GM18508 (cell line): ENCODE measurements around the gene KIAA0319L.

Experiments used
- ATAC-seq: cut with Tn5 transposase; IDR thresholded peaks from one replicate; pipeline ENCODE4 v1.9.1; 2021; ENCODE audit warnings: moderate number of reproducible peaks; ENCODE audit not compliant: insufficient read depth, unreplicated experiment

Gene KIAA0319L

DNA sequence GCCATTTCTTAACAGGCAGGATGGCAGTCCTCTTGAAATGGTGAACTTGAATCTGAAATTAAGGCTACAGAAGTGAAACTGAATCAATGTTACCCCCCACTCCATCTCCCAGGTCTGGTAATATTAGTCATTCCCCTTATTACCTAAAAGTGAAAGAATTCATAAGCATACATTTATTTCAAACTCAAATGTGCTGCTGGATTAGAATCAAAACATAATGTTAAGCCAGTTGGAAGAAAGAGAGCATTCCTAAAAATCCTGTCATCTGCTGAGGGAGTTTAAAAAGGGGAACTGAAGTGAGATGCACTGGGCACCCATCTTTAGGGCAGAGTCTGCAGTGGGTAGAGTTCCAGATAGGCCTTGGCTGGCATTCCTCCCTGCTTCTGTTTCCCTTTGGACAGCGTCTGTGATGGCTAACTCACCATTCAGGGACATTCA, 17.4 kb downstream of the KIAA0319L start:
- no peak for ATAC-seq

DNA sequence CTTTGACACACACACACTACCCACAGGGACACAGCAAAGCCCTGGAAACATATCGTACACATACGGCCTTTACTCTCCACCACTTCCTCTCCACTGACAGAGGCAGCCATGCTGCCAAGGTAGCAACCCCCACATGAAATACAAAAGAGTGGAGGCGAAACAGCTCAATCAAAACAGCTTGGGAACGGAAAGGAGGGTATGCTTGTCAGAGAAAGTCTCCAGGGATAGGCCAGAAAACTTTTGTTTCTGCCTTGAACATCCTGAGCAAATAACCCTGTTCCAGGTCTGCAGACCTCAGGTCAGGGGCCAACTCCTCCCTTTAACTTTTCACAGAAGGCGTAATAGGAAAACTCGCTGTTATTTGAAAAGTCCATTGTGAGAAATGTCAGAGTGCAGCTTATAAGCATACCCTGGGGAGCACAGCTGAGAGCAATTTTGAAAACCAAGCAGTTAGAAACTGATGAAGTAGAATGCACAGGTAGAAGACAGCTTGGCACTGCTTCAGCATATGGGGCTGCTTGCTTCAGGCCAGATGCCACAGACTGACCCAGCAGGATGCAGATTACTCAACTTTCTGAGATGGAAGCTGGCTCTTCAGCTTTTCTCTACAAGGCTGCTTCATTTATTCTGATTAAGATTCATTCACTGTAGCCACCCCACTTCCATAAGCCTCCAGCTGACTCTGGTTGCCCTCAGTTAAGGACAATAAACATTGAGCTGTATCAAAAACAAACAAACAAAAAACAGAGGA, 18.0 kb downstream of the KIAA0319L start:
- ATAC-seq, result no peak

DNA sequence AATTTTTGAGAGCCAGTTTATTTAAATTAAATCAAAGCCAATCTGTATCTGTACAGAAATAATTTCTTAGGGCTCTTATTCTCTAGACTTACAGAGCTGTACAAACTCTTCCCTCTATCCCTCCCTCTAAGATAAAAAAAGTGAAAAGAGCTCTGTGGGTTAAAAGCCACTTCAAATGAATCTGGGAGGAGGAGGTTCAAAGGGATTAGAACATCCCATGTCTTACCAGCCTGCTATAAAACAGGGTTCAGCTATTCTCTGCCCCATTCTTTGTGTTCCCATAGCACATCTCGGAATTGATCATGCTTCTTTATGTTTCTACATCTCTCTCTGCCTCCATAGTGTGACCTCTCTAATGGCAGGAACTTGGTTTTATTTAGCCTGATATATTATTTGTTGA, 19.4 kb downstream of the KIAA0319L start:
- no peak for ATAC-seq

DNA sequence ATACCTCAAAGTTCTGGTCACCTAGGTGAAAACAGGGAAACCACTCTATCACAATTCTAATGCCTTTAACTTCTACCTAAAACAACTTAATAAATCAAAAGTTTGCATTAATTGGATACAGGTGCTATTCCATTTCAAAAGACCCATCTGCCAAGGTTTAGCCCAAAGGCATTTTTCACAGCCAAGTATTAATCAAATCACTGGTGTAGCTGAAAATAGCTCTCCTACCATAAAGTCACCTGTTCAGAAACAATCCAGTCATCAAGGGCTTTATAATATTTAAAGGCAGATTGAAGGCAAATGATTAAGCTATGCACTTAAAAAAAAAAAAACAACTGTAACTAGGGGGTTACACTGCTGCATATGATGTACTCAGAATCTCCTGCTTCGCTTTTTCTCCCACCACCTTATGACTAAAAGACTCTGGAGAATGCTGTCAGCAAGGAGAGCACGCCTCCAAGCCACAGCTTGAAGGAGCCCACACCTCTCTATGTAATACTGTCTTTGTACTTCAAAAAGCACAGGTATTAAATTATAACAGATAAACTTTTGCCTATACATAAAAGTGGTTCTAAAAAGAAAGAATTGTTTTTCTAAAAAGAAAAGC, 20.5 kb downstream of the KIAA0319L start:
- no peak for ATAC-seq

DNA sequence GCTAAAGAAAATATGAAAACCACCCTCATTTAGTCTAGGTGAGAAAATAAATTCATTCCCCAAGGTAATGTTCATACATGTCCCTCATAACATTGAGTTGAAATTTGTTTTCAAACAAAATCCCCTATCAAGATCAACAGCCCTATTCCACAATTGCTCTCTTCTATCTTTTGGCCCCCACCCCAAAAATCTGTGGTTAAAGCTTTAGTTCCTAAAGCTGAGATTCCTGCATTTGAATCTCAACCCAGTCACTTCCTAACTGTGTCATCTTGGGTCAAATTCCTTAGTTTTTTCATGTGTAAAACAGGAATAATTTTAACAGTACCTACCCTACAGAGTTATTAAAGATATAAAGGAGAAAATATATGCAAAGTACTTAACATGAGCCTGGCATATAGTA, 22.0 kb downstream of the KIAA0319L start:
- ATAC-seq, result no peak

DNA sequence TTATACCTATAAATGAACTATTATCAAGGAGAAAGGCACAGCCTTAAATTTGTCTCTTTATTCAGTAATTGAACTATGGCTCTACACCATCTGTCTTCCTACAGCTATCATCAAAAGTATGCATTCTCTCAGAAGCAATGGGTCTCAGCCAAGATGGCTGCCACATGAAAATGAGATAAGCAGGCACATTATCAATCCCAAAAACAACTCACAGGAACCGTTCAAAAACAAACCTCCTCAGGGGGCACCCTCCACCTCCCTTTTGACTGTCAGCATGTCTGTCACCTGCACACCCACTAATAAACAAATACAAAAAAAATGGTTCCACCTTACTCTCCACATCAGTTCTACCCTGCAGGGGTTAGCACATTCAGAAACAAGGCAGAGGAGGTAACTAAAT, 23.6 kb downstream of the KIAA0319L start:
- ATAC-seq, result no peak

DNA sequence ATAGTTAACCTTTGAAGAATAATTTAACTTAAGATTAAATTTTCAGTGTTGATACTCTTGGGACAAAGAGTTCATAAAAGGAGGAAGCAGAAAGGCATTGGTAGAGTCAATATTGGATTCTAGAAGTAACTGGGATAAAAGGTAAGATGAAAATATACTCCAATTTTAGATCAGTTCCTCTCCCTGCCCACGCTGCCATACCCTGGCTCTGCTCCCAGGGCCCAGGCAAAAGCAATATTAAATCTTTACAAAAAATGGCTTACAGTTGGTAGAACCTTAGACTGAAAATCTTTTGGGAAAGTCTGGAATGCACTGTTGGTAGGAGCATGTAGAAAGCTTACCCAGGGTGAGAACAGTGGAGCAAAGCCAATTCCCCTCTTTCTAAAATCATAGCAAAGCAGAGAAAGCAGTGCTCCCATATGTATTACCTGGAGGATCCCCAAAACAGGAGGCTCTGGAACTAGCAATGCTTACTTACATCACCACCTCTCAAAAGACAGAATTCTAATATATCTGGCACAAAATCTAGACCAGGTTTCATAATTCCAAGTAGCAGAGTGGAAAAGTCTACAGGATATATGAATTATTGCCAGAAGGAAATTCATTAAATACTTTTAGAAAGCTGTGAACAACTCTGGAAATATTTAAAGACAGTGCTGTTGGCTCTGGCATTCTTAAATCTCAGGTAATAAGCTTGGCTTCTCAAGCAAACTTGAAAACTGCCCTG, 24.5 kb downstream of the KIAA0319L start:
- ATAC-seq, result no peak

DNA sequence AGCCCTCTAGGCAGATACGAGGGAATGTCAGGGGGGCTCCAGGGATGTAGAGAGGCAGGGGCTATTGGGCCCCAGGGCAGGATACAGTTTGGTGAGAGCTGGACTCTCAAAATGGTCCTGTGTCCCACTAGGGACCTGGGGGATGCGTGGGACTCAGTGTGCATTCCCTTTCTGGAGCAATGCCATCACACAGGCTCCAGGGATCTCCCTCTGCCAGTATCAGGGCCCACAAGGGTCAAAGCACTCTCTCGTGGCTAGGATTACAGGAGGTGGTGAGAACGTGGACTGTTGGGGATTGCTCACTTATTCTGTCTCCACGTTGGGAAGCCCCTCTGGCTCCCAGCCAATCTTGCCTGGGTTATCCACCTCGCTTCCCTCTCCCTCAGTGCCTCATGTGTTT, 25.8 kb downstream of the KIAA0319L start:
- ATAC-seq, result no peak

DNA sequence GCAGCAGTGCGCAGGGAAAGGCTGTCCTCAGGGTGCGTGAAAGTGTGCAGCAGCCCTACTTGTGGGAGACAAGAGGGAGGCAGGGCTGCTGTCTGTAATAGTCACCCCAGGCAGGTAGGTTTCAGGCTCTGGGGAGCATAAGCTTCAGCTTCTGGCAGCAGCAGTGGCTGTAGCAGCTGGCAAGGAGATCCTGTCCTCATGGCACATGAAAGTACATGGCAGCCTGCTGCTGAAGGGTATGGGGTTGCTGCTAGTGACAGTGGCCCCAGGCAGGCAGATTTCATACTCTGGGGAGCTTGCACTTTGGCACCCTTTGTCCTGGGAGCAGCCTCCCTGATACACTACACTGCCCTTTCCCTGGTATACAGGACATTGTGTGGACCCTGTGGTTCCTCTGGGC, 26.3 kb downstream of the KIAA0319L start:
- ATAC-seq, result no peak

DNA sequence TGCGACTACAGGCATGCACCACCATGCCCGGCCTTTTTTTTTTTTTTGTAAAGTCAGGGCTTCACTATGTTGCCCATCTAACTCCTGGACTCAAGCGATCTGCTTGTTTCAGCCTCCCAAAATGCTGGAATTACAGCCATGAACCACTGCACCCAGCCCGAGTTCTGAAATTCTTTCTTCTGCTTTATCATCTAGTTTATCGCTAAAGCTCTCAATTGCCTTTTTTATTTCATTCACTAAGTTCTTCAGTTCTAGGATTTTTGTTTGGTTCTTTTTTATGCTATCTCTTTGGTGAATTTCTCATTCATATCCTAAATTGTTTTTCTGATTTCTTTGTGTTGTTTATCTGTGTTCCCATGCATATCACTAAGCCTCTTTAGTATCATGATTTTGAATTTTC, 27.0 kb downstream of the KIAA0319L start:
- no peak for ATAC-seq

DNA sequence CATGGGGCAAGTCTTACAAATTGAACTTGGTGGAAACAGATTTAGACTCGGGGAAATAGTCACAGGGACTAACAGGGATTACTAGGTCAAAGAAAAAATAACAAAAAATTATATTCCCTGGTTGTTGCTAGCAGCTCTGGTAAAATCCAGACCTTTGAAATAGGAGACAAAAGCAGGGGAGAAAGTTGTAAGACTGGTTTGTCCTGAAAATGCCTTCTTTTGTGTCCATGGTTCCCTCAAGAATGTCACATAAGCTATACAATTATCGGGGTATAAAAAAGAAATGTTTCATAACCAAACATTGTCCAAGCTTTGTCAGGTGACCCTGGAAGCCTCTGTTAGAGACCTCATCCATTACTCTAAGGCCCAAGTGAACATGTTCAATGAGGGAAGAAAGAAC, 33.1 kb downstream of the KIAA0319L start:
- no peak for ATAC-seq

DNA sequence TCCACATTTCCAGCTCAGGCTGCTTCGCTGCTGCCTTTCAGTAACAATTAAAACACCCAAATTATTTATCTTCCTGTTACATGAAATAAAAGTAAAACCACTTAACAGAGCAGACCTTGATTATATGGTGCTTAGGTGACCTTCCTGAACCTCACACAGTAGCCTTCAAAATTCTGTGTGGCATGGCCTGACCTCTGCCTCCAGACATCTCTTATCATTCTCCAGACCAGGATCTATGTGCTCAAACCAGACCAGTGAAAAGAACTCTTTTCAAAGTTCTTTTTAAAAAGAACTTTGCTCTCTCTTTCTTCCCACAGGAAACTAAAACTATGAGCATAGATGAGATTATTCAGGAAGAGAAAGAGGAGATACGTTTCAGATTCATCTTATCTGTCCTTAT, 37.8 kb downstream of the KIAA0319L start:
- ATAC-seq, result no peak

DNA sequence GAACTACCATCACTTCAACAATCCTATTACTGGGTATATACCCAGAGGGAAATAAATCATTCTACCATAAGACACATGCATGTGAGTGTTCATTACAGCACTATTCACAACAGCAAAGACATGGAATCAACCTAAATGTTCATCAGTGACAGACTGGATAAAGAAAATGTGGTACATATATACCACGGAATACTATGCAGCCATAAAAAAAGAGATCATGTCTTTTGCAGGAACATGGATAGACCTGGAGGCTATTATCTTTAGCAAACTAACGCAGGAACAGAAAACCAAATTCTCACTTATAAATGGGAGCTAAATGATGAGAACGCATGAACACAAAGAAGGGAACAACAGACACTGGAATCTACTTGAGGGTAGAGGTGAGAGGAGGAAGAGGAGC, 39.0 kb downstream of the KIAA0319L start:
- ATAC-seq, result no peak

DNA sequence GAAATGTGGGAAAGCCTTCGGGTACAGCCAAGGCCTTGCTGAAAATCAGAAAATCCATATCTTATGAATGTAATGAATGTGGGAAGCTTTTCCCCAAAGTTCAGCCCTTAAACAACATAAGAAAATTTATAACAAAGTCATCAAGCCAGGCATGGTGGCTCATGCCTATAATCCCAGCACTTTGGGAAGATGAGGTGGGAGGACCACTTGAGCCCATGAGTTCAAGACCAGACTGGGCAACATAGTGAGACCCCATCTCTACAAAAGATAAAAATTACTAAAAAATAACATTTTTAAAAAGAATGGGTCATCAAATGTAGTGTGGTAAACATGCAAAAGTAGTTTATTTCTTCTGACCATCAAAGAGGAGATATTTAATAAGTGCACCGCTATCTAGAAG, 45.9 kb downstream of the KIAA0319L start:
- ATAC-seq, result no peak

DNA sequence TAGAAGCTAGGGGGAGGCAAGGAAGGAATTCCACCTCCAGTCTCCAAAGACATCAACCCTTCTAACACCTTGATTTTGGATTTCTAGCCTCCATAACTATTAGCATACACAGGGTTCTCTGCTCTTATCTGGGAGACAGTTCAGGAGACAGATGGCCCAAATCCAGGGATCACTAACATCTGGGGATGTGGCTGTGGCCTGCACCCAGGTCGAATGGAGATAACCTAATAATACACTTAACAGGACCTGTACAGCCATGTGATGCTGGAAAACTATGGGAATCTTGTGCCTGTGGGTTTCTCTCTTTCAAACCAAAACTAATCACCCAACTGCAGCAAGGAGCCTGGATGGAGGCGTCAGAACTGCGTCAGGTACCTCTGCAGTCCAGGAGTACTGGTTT, 47.6 kb downstream of the KIAA0319L start:
- no peak for ATAC-seq

DNA sequence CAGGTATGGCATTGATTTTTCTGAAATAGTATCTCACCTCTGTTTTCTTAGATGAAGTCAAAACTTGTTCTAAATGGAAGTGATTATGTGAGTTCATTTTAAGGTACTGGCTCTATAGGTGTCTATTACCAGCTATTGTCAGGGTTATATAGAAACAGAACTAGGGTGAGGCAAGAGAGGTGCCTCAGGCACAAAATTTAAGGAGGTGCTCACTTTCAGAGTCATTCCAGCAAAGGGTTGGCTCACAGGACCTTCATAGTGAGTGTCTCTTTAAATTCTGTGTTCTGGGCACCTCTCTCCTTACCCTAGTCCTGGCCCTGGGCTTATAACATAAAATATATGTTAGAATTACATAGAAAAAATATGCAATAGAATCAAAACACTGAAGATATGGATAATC, 49.3 kb downstream of the KIAA0319L start:
- ATAC-seq, result no peak

DNA sequence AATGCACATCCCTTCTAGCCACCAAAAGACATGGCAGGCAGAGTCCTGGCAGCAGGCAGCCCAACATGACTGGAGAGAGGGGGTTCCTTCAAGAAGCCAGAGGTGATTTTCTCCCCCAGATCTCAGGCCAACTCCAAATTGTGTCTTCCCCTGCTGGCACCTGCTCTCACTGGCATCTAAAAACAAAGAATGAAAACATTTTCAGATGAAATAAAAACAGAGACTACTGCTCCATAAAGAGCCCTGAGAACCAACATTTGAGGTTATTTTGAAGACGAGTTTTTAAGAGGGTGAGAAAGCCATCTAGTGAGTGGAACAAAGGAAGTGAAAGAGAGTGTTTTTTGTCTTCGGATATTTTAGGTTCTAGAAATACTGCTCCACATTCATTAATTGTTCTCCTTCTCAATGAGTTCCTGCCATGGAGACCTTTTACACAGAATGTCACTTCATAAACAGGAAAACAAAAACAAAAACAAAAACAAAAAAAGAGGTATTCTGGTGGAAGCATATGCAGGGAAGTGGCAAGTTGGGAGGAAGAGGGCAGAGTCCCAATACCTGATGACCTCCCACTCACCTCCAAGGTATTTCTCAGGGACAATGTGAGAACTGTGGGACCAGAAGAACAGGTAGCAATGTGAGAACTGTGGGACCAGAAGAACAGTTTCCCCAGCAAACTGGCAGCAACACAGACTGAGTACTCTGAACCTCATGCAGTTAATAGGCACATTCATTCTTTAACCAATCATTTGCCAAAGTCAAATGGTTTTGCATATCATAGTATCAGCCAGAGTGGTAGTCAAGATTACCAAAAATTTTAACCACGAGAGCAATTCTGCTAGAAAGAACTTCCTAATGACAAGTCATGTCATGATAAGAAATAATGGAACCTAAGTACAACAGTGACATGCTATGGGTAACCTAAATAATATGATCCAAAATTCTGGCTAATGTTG, 50.0 kb downstream of the KIAA0319L start:
- no peak for ATAC-seq

DNA sequence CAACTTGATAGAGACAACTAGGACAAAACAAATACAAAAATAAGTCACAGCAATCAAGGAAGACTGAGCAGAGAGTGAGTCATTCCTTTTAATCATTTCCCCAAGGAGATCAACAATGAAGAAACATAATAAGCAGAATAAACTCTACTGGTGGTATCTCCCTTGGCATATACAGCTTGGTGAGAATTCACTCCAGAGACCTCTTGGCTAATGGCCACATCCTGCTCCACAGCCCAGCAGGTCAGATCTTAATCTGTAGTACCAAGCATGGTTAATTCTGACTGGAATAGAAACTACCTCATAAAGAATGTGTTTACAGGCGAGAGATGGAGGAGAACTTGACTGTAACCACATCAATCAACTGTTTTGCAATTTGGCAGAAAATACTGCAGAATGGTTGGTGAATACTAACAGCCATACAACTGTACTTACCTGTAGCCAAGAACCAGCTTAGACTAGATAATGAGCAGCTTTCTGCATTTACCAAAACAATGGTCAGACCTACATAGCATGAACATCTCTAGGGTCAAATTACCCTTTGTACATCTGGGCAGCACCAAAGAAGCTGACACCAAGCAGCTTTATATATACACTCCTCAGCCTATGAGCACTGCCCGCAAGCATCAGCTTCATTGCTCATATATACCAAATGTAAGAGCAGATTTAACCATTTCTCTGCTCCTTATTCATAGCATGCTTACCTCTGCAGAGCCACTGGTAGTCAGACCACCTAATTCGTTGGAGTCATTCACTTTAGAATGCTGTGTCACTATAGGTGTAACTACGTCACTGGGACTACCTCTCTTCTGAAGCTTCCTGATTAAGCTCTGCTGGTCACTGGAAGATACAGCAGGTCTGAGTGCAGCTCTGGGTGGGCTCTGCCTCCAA, 51.0 kb downstream of the KIAA0319L start:
- ATAC-seq, result no peak

DNA sequence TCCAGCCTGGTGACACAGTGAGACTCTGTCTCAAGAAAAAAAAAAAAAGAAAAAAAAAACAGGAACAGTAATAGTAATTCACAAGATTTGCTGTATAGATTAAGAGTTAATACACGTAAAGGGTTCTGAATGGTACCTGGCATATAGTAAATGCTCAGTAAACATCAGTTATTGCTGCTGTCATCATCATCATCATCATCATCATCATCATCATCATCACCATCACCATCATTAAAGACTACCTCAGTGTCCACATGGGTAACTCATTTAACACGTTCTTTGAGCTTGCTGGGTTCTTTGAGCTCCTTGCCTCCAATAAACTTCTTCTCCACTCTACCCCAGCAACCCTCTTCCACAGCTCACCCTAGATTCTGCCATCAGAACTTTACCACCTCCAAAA, 55.0 kb downstream of the KIAA0319L start:
- ATAC-seq, result no peak

DNA sequence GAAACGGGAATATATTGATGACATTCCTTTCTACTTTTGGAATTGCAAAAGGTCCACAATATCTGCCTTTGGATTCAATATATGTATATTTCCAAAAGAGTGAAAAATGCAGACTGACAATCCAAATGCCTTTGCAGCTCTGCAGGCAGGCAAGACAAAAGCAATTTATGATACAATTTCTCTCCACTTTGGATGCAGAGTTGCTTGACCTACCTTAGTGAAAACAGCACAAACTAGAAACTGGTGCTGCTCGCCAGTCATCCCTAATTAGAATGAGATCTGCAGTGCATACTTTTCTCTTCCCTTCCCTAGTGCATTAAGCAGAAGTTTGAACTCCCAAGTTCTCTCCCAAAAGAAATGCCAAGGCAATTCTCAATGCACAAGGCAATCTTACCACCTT, 56.8 kb downstream of the KIAA0319L start:
- ATAC-seq, result no peak
